ENCODE results near the gene MRPL52. TPM values are rescaled to one million over a fixed set of nuclear protein-coding genes. Genes with fewer than 3 reads are reported as not detected.

The MRPL52 gene
- total RNA-seq, 2 experiments from 2014 or later: 101 to 112 TPM

DNA sequence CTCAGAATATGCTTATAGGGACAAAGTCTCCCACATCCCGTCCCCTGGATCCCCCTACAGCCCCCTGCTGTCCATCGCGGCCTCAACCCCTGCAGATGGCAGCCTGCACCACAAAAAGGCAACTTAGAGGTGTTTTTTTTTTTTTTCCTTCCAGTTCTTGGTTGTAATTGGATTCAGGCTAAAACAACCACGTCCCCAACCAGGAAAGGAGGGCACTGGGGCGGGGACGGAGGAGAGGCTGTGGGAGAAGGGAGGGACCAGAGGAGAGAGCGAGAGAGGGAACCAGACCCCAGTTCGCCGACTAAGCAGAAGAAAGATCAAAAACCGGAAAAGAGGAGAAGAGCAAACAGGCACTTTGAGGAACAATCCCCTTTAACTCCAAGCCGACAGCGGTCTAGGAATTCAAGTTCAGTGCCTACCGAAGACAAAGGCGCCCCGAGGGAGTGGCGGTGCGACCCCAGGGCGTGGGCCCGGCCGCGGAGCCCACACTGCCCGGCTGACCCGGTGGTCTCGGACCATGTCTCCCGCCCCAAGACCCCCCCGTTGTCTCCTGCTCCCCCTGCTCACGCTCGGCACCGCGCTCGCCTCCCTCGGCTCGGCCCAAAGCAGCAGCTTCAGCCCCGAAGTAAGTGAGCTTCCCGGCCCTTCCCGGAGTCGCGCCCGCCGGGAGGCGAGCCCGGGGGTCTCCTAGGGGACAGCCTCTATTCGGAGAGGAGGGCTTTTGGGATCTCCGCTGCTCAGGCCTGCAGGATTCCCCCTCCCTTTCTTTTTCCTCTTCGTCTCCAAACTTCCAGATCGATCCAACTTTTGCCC lies 6.8 kb downstream of the MRPL52 start, which contains the start of gene MMP14:
TSS of gene MMP14 (plus strand) at position 285 of the 813 bp plus-strand sequence. CDS start at position 518, 233 bp downstream.
- POLR2A ChIA-PET: no interaction called here
- peak within 1 kb of the TSS; percentile 47 for H3K4me3 Mint-ChIP-seq
- peaks cover 14% of the 10 kb centered on the region for H3K4me1 Mint-ChIP-seq
- H3K27ac Mint-ChIP-seq: no peak within 1 kb of the TSS
- DNase-seq: no peak
- peaks cover 40% of the 10 kb centered on the region for H3K36me3 Mint-ChIP-seq (ENCODE audit: low read depth)
- H3K9me3 Mint-ChIP-seq: no peaks in the 10 kb centered on the region
- CTCF ChIA-PET: interaction anchor here (0.6 to 5.3 kb wide), 3 partner anchors 13 to 24 kb away, joined by 4 to 56 read pairs (median 5); no protein-coding TSS in a partner anchor
- peaks cover 28% of the 10 kb centered on the region for H3K27me3 Mint-ChIP-seq

DNA sequence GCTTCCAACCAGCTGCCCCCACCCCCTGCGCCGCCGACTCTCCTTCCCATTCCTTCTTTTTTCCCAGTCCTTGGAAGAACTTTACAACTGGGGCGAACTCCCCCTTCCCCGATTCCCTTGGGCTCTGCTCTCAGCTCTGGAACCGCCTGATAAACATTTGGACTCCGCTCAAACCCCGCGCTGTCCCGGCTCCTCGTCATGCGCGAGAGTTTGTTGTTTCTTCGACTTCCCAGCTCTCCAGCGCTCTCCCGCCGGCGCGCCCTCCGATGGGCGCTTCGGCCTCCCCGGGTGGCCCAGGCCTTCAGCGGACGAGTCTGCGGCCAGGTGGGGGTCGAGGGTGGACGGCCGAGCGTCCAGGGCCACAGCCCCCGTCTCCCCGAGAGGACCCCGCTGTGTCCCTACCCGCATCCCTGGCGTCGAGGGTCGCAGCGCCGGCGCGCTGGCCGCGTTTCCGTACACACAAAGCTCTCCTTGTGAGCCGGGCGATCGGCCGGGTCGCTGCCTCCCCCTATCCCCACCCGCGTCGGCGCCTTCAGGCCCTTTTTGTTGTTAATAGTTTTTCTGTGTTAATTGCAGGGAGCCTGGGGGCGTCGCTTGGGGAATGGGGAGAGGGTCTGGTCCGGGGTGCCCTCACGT lies 7.5 kb downstream of the MRPL52 start:
- peaks cover 10% of the 10 kb centered on the region for H3K4me1 Mint-ChIP-seq
- H3K27me3 Mint-ChIP-seq: peaks cover 30% of the 10 kb centered on the region
- H3K4me3 Mint-ChIP-seq: peak overlapping the region; percentile 47
- no peak for DNase-seq
- ChIA-PET CTCF (interaction anchor here (0.6 to 5.3 kb wide), 6 partner anchors 14 to 1078 kb away, joined by 3 to 56 read pairs (median 4); no protein-coding TSS in a partner anchor), POLR2A (no interaction called here)
- no peaks in the 10 kb centered on the region for H3K9me3 Mint-ChIP-seq
- H3K36me3 Mint-ChIP-seq (ENCODE audit: low read depth): peaks cover 36% of the 10 kb centered on the region
- no peak overlapping the region for H3K27ac Mint-ChIP-seq

DNA sequence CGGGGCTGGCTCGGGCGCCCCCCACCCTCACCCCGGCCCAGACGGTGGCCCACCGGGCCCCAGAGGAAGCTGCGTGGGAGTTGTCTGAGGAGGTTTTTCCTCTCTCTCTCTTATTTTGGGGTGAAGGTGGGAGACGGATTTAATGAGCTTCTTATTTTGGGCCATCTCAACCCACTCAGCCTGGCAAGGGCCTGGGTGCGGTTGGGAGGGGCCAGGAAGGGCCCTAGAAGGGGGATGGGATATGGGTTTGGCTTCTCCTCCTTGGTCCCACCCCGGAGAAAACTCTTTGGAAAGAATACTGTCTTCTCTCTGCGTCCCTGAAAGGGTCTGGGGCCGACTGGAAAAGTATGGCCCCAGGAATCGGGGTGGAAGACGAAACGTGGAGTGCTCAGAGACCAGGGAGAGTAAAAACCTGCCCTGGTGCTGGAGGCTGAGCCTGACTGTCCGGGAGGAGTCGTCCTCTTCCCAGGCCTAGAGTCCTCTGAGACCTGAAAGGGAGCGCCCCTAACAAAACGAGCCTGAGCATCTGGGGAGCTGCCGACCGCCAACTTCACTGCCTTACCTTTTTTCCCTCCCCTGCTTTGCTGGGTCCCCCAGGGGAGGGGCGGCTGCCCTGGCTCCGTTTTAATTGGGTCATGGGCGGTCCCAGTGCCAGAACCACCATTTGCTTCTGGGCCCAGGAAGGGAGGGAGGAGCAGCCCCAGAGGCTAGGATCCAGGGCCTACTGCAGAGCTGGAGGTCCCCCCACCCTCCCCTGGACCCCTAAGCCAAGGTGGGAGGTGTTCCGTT lies 8.3 kb downstream of the MRPL52 start:
- no peak overlapping the region for H3K4me3 Mint-ChIP-seq
- H3K9me3 Mint-ChIP-seq: no peaks in the 10 kb centered on the region
- peaks cover 30% of the 10 kb centered on the region for H3K27me3 Mint-ChIP-seq
- no peak for DNase-seq
- CTCF ChIA-PET: interaction anchor here (0.6 to 5.3 kb wide), 7 partner anchors 15 to 1078 kb away, joined by 3 to 56 read pairs (median 5); no protein-coding TSS in a partner anchor
- peaks cover 32% of the 10 kb centered on the region for H3K36me3 Mint-ChIP-seq (ENCODE audit: low read depth)
- POLR2A ChIA-PET: interaction anchor here (0.6 kb wide), 1 partner anchor 255 kb away, joined by 3 read pairs; no protein-coding TSS in a partner anchor
- H3K27ac Mint-ChIP-seq: no peak overlapping the region
- H3K4me1 Mint-ChIP-seq: peaks cover 10% of the 10 kb centered on the region

DNA sequence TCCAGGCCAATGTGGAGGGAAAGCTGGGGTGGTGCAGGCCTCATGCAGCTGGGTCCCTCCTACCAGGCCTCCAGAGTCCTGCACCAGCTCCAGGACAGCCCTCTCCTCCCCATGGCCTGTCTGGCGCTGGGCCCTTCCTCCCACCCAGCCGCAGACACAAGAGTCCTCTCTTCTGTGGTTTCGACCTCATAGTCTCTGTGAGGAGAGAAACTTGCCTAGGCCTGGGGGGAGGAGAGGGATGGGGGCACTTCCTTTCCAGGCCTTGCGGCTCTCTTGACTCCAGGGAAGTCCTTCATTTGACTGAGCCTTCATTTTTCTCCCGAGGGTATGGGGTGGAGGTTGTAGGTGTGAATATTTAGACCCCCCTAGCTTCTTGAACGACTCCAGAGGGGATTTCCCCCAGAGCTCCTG lies 8.9 kb downstream of the MRPL52 start:
- POLR2A ChIA-PET: interaction anchor here (0.6 kb wide), 1 partner anchor 256 kb away, joined by 3 read pairs; no protein-coding TSS in a partner anchor
- Mint-ChIP-seq H3K36me3 (ENCODE audit: low read depth) (peaks cover 28% of the 10 kb centered on the region), H3K9me3 (no peaks in the 10 kb centered on the region), H3K27me3 (peaks cover 30% of the 10 kb centered on the region), H3K4me1 (peaks cover 10% of the 10 kb centered on the region), H3K27ac (no peak overlapping the region), H3K4me3 (no peak overlapping the region)
- no peak for DNase-seq
- CTCF ChIA-PET: interaction anchor here (0.5 to 5.3 kb wide), 4 partner anchors 14 to 282 kb away, joined by 4 to 56 read pairs (median 11); no protein-coding TSS in a partner anchor

DNA sequence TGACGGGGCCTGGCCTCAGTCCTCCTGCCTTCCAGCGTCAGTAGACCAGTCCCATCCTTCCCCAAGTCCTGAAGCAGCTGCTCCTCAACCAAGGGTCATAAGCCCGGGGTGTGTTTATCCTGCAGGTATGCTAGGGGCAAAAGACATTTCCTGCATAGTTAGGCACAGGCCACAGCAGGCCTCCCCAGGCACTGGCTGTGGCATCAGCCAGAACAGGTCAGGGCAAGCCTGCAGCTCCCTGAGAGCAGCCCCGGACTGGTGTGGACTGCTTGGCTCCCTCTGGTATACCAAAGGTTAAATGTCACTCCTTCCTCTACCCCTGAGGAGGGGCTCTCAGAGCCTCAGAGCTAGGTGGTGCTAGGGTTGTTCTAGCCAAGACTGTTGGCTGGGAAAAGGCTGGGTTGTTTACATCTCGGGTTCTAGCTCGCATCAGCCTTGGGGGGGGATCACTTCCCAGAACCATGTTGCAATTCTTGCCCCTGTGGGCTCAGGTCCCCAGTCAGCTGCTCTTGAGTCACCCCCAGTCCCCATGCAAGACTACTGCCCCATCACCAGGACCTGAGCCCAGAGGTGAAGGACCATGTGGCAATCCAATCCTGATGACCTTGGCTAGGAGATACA lies 9.6 kb downstream of the MRPL52 start:
- Mint-ChIP-seq H3K36me3 (ENCODE audit: low read depth) (peaks cover 24% of the 10 kb centered on the region), H3K4me3 (no peak overlapping the region), H3K27ac (no peak overlapping the region), H3K27me3 (peaks cover 30% of the 10 kb centered on the region), H3K4me1 (peaks cover 10% of the 10 kb centered on the region), H3K9me3 (no peaks in the 10 kb centered on the region)
- POLR2A ChIA-PET: interaction anchor here (0.6 kb wide), 1 partner anchor 257 kb away, joined by 3 read pairs; no protein-coding TSS in a partner anchor
- CTCF ChIA-PET: interaction anchor here (1.2 to 5.3 kb wide), 3 partner anchors 13 to 240 kb away, joined by 9 to 56 read pairs (median 13); no protein-coding TSS in a partner anchor
- no peak for DNase-seq

DNA sequence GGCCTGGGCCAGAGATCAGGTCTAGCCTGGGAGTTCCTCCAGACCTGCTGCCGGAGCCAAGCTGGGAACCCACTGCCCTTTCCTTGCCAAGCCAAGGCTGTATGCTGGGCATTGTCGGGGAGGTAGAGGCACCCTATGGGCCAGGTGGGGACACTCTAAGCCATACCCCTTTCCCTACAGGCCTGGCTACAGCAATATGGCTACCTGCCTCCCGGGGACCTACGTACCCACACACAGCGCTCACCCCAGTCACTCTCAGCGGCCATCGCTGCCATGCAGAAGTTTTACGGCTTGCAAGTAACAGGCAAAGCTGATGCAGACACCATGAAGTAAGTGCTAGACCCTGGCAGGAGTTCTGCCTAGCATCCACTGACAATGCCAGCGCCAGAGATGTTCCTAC lies 11.6 kb downstream of the MRPL52 start:
- peaks cover 9% of the 10 kb centered on the region for H3K4me1 Mint-ChIP-seq
- peaks cover 4% of the 10 kb centered on the region for H3K36me3 Mint-ChIP-seq (ENCODE audit: low read depth)
- no peak overlapping the region for H3K27ac Mint-ChIP-seq
- DNase-seq: no peak
- H3K4me3 Mint-ChIP-seq: no peak overlapping the region
- peaks cover 22% of the 10 kb centered on the region for H3K27me3 Mint-ChIP-seq
- CTCF ChIA-PET: interaction anchor here (5.3 kb wide), 1 partner anchor 11 kb away, joined by 56 read pairs; no protein-coding TSS in a partner anchor
- H3K9me3 Mint-ChIP-seq: no peaks in the 10 kb centered on the region
- POLR2A ChIA-PET: no interaction called here

DNA sequence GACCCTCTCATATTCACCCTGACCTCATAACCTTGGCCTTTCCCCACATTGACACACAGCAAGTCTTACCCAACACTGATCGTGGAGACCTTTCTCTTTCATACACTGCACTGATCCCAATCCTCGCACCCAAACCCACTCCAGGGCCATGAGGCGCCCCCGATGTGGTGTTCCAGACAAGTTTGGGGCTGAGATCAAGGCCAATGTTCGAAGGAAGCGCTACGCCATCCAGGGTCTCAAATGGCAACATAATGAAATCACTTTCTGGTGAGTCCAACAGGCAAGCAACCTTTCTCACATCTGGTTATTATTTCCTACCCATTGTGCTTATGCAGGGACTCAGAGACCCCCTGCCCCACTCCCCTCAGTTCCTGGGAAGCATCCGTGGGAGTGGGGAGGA lies 12.1 kb downstream of the MRPL52 start:
- Mint-ChIP-seq H3K4me3 (no peak overlapping the region), H3K27me3 (peaks cover 20% of the 10 kb centered on the region), H3K36me3 (ENCODE audit: low read depth) (peaks cover 3% of the 10 kb centered on the region), H3K4me1 (peaks cover 7% of the 10 kb centered on the region), H3K27ac (no peak overlapping the region), H3K9me3 (no peaks in the 10 kb centered on the region)
- no peak for DNase-seq
- ChIA-PET POLR2A (no interaction called here), CTCF (no interaction called here)

DNA sequence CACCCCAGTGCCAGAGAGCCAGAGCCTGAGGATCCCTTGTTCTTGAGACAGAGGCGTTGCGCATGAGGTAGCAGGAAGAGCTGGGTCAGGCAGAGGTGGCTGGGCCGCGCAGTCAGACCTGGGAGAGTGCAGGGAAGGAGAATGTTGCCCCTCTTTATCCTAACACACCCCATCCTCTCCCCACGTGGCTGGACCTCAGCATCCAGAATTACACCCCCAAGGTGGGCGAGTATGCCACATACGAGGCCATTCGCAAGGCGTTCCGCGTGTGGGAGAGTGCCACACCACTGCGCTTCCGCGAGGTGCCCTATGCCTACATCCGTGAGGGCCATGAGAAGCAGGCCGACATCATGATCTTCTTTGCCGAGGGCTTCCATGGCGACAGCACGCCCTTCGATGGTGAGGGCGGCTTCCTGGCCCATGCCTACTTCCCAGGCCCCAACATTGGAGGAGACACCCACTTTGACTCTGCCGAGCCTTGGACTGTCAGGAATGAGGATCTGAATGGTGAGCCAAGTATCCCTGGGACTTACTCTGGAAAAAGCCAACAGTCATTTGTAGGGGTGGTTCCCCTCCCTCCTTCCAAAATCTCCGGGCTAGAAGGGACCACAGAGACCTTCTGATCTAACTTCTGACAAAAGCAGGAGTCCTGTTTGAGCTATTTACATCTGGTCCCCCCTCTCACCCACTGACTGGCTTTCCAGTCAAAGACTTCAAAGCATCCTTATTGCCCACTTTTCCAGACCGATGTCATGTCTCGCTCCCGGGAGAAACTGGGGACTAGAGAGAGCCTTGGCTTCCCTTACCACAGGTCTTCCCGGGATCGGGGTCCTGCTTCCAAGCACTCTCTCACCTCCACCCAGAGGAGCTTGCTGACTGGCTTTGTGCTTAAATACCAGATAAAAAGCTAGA lies 12.8 kb downstream of the MRPL52 start:
- Mint-ChIP-seq H3K4me1 (peaks cover 2% of the 10 kb centered on the region), H3K9me3 (no peaks in the 10 kb centered on the region), H3K36me3 (ENCODE audit: low read depth) (no peaks in the 10 kb centered on the region), H3K27me3 (peaks cover 13% of the 10 kb centered on the region), H3K4me3 (no peak overlapping the region), H3K27ac (no peak overlapping the region)
- POLR2A ChIA-PET: no interaction called here
- CTCF ChIA-PET: interaction anchor here (0.5 to 1.2 kb wide), 5 partner anchors 9 to 272 kb away, joined by 3 to 4 read pairs (median 3); partner anchors contain the start of gene MRPL52
- DNase-seq: no peak

DNA sequence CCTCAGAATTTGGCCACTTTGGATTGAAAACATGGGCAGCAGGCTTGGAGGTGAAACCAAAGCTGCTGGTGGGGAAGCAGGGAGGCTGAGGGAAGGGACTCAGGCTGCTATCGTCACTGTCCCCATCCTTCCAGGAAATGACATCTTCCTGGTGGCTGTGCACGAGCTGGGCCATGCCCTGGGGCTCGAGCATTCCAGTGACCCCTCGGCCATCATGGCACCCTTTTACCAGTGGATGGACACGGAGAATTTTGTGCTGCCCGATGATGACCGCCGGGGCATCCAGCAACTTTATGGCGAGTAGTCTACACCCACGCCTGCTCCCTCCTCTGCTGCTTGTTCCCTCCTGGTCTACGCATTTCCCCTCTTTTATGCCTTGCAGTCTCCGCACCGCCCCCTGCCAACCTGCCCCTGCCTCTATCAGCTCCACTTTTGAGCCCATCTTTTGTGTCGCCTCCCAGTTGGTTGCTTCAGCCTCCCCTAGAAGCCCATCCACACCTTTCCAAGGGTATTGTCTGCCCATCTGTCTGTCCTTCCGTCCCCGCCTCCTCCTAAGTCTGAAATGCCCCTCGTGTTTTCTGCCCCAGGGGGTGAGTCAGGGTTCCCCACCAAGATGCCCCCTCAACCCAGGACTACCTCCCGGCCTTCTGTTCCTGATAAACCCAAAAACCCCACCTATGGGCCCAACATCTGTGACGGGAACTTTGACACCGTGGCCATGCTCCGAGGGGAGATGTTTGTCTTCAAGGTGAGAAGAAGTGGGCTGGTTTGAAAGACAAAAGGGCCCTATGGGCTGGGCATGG lies 13.6 kb downstream of the MRPL52 start:
- no peak for DNase-seq
- peaks cover 2% of the 10 kb centered on the region for H3K4me1 Mint-ChIP-seq
- H3K27me3 Mint-ChIP-seq: peaks cover 7% of the 10 kb centered on the region
- no peak overlapping the region for H3K27ac Mint-ChIP-seq
- CTCF ChIA-PET: interaction anchor here (1.0 to 1.4 kb wide), 5 partner anchors 9 to 273 kb away, joined by 3 to 4 read pairs (median 3); partner anchors contain the start of gene MRPL52
- POLR2A ChIA-PET: no interaction called here
- H3K4me3 Mint-ChIP-seq: no peak overlapping the region
- H3K9me3 Mint-ChIP-seq: no peaks in the 10 kb centered on the region
- no peaks in the 10 kb centered on the region for H3K36me3 Mint-ChIP-seq (ENCODE audit: low read depth)

DNA sequence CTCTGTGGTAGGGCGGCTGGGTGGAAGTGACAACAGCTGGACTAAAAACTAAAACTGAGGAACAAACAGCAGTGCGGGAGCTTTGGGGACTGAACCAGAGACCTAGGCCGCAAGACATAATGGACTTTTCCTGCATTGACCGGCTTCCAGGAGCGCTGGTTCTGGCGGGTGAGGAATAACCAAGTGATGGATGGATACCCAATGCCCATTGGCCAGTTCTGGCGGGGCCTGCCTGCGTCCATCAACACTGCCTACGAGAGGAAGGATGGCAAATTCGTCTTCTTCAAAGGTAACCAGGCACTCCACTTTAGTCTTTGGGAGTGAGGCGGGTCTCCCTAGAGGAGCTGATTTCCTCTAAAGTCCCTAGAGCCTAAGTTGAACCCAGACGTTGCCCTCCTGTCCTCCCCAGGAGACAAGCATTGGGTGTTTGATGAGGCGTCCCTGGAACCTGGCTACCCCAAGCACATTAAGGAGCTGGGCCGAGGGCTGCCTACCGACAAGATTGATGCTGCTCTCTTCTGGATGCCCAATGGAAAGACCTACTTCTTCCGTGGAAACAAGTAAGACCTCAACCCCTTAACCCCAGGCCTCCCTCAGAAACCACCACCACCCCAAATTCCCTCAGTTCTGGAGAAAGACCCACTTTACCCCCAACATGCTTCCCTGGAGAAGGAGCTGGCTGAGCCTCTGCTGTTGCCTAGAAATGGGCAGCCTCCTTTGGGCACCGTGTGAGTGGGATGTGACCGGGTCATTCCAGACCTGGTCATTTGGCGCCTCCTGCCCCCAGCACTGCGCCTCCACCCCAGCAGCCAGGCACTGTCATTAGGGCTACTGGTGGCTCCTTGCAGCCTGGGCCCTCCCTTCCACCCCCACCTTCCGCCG lies 14.8 kb downstream of the MRPL52 start:
- Mint-ChIP-seq H3K4me1 (no peaks in the 10 kb centered on the region), H3K27ac (no peak overlapping the region), H3K9me3 (no peaks in the 10 kb centered on the region), H3K4me3 (no peak overlapping the region), H3K27me3 (peaks cover 13% of the 10 kb centered on the region), H3K36me3 (ENCODE audit: low read depth) (no peaks in the 10 kb centered on the region)
- ChIA-PET POLR2A (no interaction called here), CTCF (interaction anchor here (0.6 to 1.7 kb wide), 7 partner anchors 8 to 274 kb away, joined by 3 to 7 read pairs (median 3); no protein-coding TSS in a partner anchor)
- DNase-seq: no peak

All from activated CD4-positive, alpha-beta T cell treated with anti-CD3 and anti-CD28 coated beads, Interleukin-2, amount 10 ng/mL, durations not matched to agents 7 days and 5 days (primary cell).